H9 (cell line): ENCODE data around the gene VPS26A. TPM values are rescaled to one million over a fixed set of nuclear protein-coding genes. Genes with fewer than 3 reads are reported as not detected.
A peak's percentile ranks its signal among the peaks of the same experiment; 100 is the strongest.

Experiments used
- DNase-seq: peaks from one replicate; pipeline ENCODE4 v3.0.0-alpha.2; 2017
- H2AFZ ChIP-seq: one replicate; pipeline ENCODE4 v1.6.1; 2013; ENCODE audit warnings: mild to moderate bottlenecking, low read length, control low read depth, moderate library complexity
- H2AK5ac ChIP-seq: 2 replicates; pipeline ENCODE4 v1.6.1; 2013; ENCODE audit warnings: low read length, control low read depth, mixed read lengths; ENCODE audit not compliant: insufficient read length
- H2BK120ac ChIP-seq: one replicate; pipeline ENCODE4 v1.6.1; 2013; ENCODE audit warnings: low read depth, mild to moderate bottlenecking, low read length, control low read depth, inconsistent platforms; ENCODE audit not compliant: poor library complexity, severe bottlenecking
- H2BK12ac ChIP-seq: 2 replicates; pipeline ENCODE4 v1.6.1; 2013; ENCODE audit warnings: low read length, control low read depth, mixed read lengths, low read depth; ENCODE audit not compliant: insufficient read length
- H2BK15ac ChIP-seq: 2 replicates; pipeline ENCODE4 v1.6.1; 2013; ENCODE audit warnings: low read depth, low read length, control low read depth
- H2BK20ac ChIP-seq: one replicate; pipeline ENCODE4 v1.6.1; 2013; ENCODE audit warnings: low read depth, mild to moderate bottlenecking, low read length, control low read depth, inconsistent platforms; ENCODE audit not compliant: poor library complexity, severe bottlenecking
- H2BK5ac ChIP-seq: 2 replicates; pipeline ENCODE4 v1.6.1; 2013; ENCODE audit warnings: low read length, control low read depth, mixed read lengths; ENCODE audit not compliant: insufficient read length
- H3K14ac ChIP-seq: 2 replicates; pipeline ENCODE4 v1.6.1; 2013; ENCODE audit warnings: low read length, control low read depth; ENCODE audit not compliant: insufficient read depth
- H3K18ac ChIP-seq: 2 replicates; pipeline ENCODE4 v1.6.1; 2013; ENCODE audit warnings: low read depth, mild to moderate bottlenecking, mixed read lengths, low read length, control low read depth; ENCODE audit not compliant: insufficient read length
- H3K23ac ChIP-seq: 2 replicates; pipeline ENCODE4 v1.6.1; 2013; ENCODE audit warnings: low read length, control low read depth, mixed read lengths, low read depth; ENCODE audit not compliant: insufficient read length
- H3K23me2 ChIP-seq: 2 replicates; pipeline ENCODE4 v1.6.1; 2013; ENCODE audit warnings: low read depth, mild to moderate bottlenecking, mixed read lengths, low read length, control low read depth; ENCODE audit not compliant: insufficient read length, poor library complexity, severe bottlenecking
- H3K27ac ChIP-seq: 2 replicates; pipeline ENCODE4 v1.5.1; 2013; ENCODE audit warnings: low read length, control low read depth, mixed read lengths, low read depth; ENCODE audit not compliant: insufficient read length
- H3K27me3 ChIP-seq: 2 replicates; pipeline ENCODE4 v1.6.1; 2013; ENCODE audit warnings: low read length, control low read depth, inconsistent platforms; ENCODE audit not compliant: insufficient read depth
- H3K4ac ChIP-seq: 2 replicates; pipeline ENCODE4 v1.6.1; 2013; ENCODE audit warnings: low read depth, mild to moderate bottlenecking, control low read depth, inconsistent platforms, low read length, moderate library complexity
- H3K4me1 ChIP-seq: 2 replicates; pipeline ENCODE4 v1.6.1; 2013; ENCODE audit warnings: low read length, control low read depth, inconsistent platforms; ENCODE audit not compliant: insufficient read depth
- H3K4me2 ChIP-seq: 2 replicates; pipeline ENCODE4 v1.6.1; 2013; ENCODE audit warnings: low read length, control low read depth, mixed read lengths; ENCODE audit not compliant: insufficient read length, insufficient read depth
- H3K56ac ChIP-seq: 2 replicates; pipeline ENCODE4 v1.6.1; 2013; ENCODE audit warnings: low read depth, mild to moderate bottlenecking, mixed read lengths, low read length, control low read depth; ENCODE audit not compliant: insufficient read length
- H3K79me1 ChIP-seq: 2 replicates; pipeline ENCODE4 v1.6.1; 2013; ENCODE audit warnings: low read depth, mild to moderate bottlenecking, moderate library complexity, low read length, control low read depth, inconsistent platforms; ENCODE audit not compliant: insufficient read depth, poor library complexity, severe bottlenecking
- H3K79me2 ChIP-seq: 2 replicates; pipeline ENCODE4 v1.6.1; 2013; ENCODE audit warnings: low read length, control low read depth, inconsistent platforms; ENCODE audit not compliant: insufficient read depth
- H3K9ac ChIP-seq: 2 replicates; pipeline ENCODE4 v1.6.1; 2013; ENCODE audit warnings: low read length, control low read depth, mixed read lengths; ENCODE audit not compliant: insufficient read length; ENCODE audit errors: extremely low read depth
- H3K9me3 ChIP-seq: one replicate; pipeline ENCODE4 v1.6.1; 2013; ENCODE audit warnings: low read depth, low read length, inconsistent platforms; ENCODE audit not compliant: control insufficient read depth
- H3T11ph ChIP-seq: one replicate; pipeline ENCODE4 v1.6.1; 2013; ENCODE audit warnings: mild to moderate bottlenecking, low read length, control low read depth, inconsistent platforms
- H4K20me1 ChIP-seq: one replicate; pipeline ENCODE4 v1.6.1; 2013; ENCODE audit not compliant: control insufficient read depth, insufficient read length, insufficient read depth
- H4K5ac ChIP-seq: 2 replicates; pipeline ENCODE4 v1.6.1; 2013; ENCODE audit warnings: low read depth, mild to moderate bottlenecking, mixed read lengths, low read length, control low read depth; ENCODE audit not compliant: insufficient read length
- H4K8ac ChIP-seq: replicated peaks from 2 replicates; pipeline ENCODE4 v1.6.1; 2013; ENCODE audit warnings: low read length, control low read depth, mixed read lengths, low read depth; ENCODE audit not compliant: insufficient read length
- H4K91ac ChIP-seq: 2 replicates; pipeline ENCODE4 v1.6.1; 2013; ENCODE audit warnings: low read depth, mild to moderate bottlenecking, moderate library complexity, mixed read lengths, low read length, control low read depth; ENCODE audit not compliant: insufficient read length
- H3K27ac Mint-ChIP-seq, 3 experiments: 2 replicates in 2 of 3; 3 replicates in 1 of 3; pipeline ENCODE4 v1.8.0; 2020 to 2021; ENCODE audit warnings: mixed read lengths in 3 of 3, mild to moderate bottlenecking in 1 of 3, moderate library complexity in 1 of 3
- H3K27me3 Mint-ChIP-seq: 2 replicates; pipeline ENCODE4 v1.8.0; 2021; ENCODE audit warnings: low read depth, mild to moderate bottlenecking, moderate library complexity, mixed read lengths
- H3K36me3 Mint-ChIP-seq, 3 experiments: 2 replicates in 2 of 3; 3 replicates in 1 of 3; pipeline ENCODE4 v1.8.0; 2020 to 2021; ENCODE audit warnings: low read depth in 3 of 3, mixed read lengths in 3 of 3; ENCODE audit not compliant: insufficient read depth in 1 of 3
- H3K4me1 Mint-ChIP-seq, 2 experiments: 2 replicates each; pipeline ENCODE4 v1.8.0; 2020; ENCODE audit warnings: mixed read lengths in 2 of 2
- H3K4me3 Mint-ChIP-seq, 2 experiments: 2 replicates in 1 of 2; 3 replicates in 1 of 2; pipeline ENCODE4 v1.8.0; 2020 to 2021; ENCODE audit warnings: mild to moderate bottlenecking in 2 of 2, mixed read lengths in 2 of 2, moderate library complexity in 1 of 2
- H3K9me3 Mint-ChIP-seq, 2 experiments: 2 replicates in 1 of 2; 3 replicates in 1 of 2; pipeline ENCODE4 v1.8.0; 2020; ENCODE audit warnings: mild to moderate bottlenecking in 2 of 2, mixed read lengths in 2 of 2, moderate library complexity in 1 of 2
- WGBS: extraction: QIAGEN DNeasy Blood & Tissue Kit; methylation state at CpG from one replicate; pipeline ENCODE4 v1.1.7; 2013; ENCODE audit warnings: missing lambda C conversion rate, low lambda C conversion rate, mixed read lengths; ENCODE audit not compliant: insufficient read length; ENCODE audit errors: extremely low coverage; 5-methylcytosine and 5-hydroxymethylcytosine counted together
- total RNA-seq: library from RNA; stranded (reverse); gene quantifications from 2 replicates; pipeline ENCODE4 v1.2.1, GENCODE V29; 2021
- TF ChIP-seq, protein P1 (sequence below): fragments of 200-600 bp; sonication (generic); conservative IDR thresholded peaks from 3 replicates; pipeline ENCODE4 v1.8.0; 2021; ENCODE audit warnings: antibody characterized with exemption, mild to moderate bottlenecking

Gene VPS26A
- total RNA-seq, 1 experiment from 2014 or later: 41.8 TPM

DNA sequence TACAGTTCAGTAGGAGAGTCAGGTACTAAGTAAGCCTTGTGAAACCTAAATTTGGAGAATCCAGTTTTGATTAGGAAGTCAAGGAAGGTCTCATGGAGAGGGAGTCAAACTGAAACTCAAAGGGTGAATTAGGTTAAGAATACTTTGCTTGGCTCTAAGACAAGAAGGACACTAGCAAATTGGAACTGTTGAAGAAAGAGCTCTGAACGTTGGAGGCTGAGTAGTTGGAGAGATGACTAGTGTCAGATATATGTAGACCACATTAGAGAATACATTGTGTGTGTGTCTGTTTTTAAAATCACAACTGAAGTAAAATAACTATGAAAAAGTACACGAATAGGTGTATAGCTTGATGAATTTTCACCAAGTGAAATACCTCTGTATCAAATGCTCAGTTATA is 6.3 kb downstream of the VPS26A start:
- Histone ChIP-seq H3K23ac (no peak overlapping the region), H4K20me1 (no peaks in the 10 kb centered on the region), H3K4ac (no peak overlapping the region), H2AFZ (no peak overlapping the region), H3K23me2 (no peaks in the 10 kb centered on the region), H3K9ac (no peak overlapping the region), H2BK20ac (no peak overlapping the region), H3K18ac (no peak overlapping the region), H4K91ac (no peak overlapping the region), H3K56ac (no peak overlapping the region), H2BK15ac (no peak overlapping the region), H3K79me2 (peaks cover 7% of the 10 kb centered on the region; the same call in 1 of the 2 replicates), H3T11ph (no peak overlapping the region), H2AK5ac (no peak overlapping the region), H2BK5ac (no peak overlapping the region), H4K8ac (no peak overlapping the region), H3K79me1 (peaks cover 5% of the 10 kb centered on the region), H3K27me3 (no peaks in the 10 kb centered on the region), H3K27ac (no peak overlapping the region), H2BK12ac (no peak overlapping the region), H3K4me1 (no peaks in the 10 kb centered on the region), H3K4me2 (no peak overlapping the region), H2BK120ac (no peak overlapping the region), H3K14ac (no peak overlapping the region), H3K9me3 (no peaks in the 10 kb centered on the region), H4K5ac (no peak overlapping the region)
- no CpG with 5 or more reads among the region's 2 CpGs for WGBS
- TF ChIP-seq, protein P1, sequence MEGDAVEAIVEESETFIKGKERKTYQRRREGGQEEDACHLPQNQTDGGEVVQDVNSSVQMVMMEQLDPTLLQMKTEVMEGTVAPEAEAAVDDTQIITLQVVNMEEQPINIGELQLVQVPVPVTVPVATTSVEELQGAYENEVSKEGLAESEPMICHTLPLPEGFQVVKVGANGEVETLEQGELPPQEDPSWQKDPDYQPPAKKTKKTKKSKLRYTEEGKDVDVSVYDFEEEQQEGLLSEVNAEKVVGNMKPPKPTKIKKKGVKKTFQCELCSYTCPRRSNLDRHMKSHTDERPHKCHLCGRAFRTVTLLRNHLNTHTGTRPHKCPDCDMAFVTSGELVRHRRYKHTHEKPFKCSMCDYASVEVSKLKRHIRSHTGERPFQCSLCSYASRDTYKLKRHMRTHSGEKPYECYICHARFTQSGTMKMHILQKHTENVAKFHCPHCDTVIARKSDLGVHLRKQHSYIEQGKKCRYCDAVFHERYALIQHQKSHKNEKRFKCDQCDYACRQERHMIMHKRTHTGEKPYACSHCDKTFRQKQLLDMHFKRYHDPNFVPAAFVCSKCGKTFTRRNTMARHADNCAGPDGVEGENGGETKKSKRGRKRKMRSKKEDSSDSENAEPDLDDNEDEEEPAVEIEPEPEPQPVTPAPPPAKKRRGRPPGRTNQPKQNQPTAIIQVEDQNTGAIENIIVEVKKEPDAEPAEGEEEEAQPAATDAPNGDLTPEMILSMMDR: no peak
- Mint-ChIP-seq H3K27ac (peak overlapping the region in 1 of 3 experiments; percentile 32; a peak in 3 of 7 replicates), H3K4me3 (no peak overlapping the region), H3K9me3 (no peaks in the 10 kb centered on the region), H3K36me3 (peaks cover 1 to 25% (median 17%) of the 10 kb centered on the region in 3 experiments; a peak in 5 of 7 replicates), H3K27me3 (no peaks in the 10 kb centered on the region), H3K4me1 (peaks cover 6 to 7% of the 10 kb centered on the region in 2 experiments)
- no peak for DNase-seq
